Melanocyte of skin (primary cell): ENCODE data around the gene OR6C4. TPM values are rescaled to one million over a fixed set of nuclear protein-coding genes. Genes with fewer than 3 reads are reported as not detected.

Source experiments
- total RNA-seq, 2 donors: library from RNA; depleted of rRNA; stranded (reverse); fragments of >200 nt; gene quantifications; 2 replicates each; pipeline ENCODE4 v1.2.3, GENCODE V29; 2012

OR6C4 gene
- total RNA-seq, result not detected

GRCh38 chr12:55549302-55549701, at the start of gene OR6C4:
Gene OR6C4 (plus strand): TSS chr12:55549602. CDS start chr12:55551227, 1,625 bp downstream.

GRCh38 chr12:55572168-55572567, 22.8 kb downstream of the OR6C4 start, which contains the start of gene OR2AP1:
Gene OR2AP1 (plus strand): TSS chr12:55572468. CDS start chr12:55574415, 1,947 bp downstream.

Other genes starting within 250 kb of the OR6C4 start
- gene OR6C1, start 235.3 kb upstream of the OR6C4 start, total RNA-seq, result not detected
- gene OR6C3, start 218.9 kb upstream of the OR6C4 start, total RNA-seq, result not detected
- gene OR6C75, start 186.6 kb upstream of the OR6C4 start, total RNA-seq, result not detected
- not detected for gene OR6C65, start 149.1 kb upstream of the OR6C4 start, total RNA-seq
- not detected for gene OR6C76, start 123.3 kb upstream of the OR6C4 start, total RNA-seq
- gene OR6C2, start 105.5 kb upstream of the OR6C4 start, total RNA-seq, result not detected
- not detected for gene OR6C70, start 79.5 kb upstream of the OR6C4 start, total RNA-seq
- gene OR6C68, start 57.2 kb upstream of the OR6C4 start, total RNA-seq, result not detected
- gene OR2AP1, start 22.9 kb downstream of the OR6C4 start, total RNA-seq, result not detected
- gene OR10P1, start 87.3 kb downstream of the OR6C4 start, total RNA-seq, result not detected
- gene ITGA7, start 158.3 kb downstream of the OR6C4 start, total RNA-seq, result 1 to 10 TPM; 1.3 to 3.8 TPM
- 10 to 100 TPM; 30.3 to 53.0 TPM for gene BLOC1S1, start 166.4 kb downstream of the OR6C4 start, total RNA-seq
- 1 to 10 TPM; 1.0 to 1.3 TPM for gene RDH5, start 170.8 kb downstream of the OR6C4 start, total RNA-seq
- gene CD63, start 179.4 kb downstream of the OR6C4 start, total RNA-seq, result 1,000 to 10,000 TPM; 1,571 to 2,230 TPM
- gene GDF11, start 193.5 kb downstream of the OR6C4 start, total RNA-seq, result 1 to 10 TPM; 3.3 to 9.3 TPM